Head of caudate nucleus (tissue), 42 donors: ENCODE measurements around the gene B4GAT1.
"Not testable (repeated sequence)": the region's sequence is repeated elsewhere in the genome, so short reads cannot be mapped to it uniquely, and the experiment has no call there.

ENCODE experiments used
- DNase-seq, 42 donors: peaks; one replicate each; pipeline versions ENCODE4 v3.0.0 to v3.0.0-alpha.2; 2020 to 2021; ENCODE audit warnings: mixed read lengths in 7 of 42
- intact Hi-C: fragments of 100-400 bp; cut with DNase I; formaldehyde crosslinking; loops from one replicate; pipeline ENCODE4 v1.15.0; 2022

Gene B4GAT1

DNA sequence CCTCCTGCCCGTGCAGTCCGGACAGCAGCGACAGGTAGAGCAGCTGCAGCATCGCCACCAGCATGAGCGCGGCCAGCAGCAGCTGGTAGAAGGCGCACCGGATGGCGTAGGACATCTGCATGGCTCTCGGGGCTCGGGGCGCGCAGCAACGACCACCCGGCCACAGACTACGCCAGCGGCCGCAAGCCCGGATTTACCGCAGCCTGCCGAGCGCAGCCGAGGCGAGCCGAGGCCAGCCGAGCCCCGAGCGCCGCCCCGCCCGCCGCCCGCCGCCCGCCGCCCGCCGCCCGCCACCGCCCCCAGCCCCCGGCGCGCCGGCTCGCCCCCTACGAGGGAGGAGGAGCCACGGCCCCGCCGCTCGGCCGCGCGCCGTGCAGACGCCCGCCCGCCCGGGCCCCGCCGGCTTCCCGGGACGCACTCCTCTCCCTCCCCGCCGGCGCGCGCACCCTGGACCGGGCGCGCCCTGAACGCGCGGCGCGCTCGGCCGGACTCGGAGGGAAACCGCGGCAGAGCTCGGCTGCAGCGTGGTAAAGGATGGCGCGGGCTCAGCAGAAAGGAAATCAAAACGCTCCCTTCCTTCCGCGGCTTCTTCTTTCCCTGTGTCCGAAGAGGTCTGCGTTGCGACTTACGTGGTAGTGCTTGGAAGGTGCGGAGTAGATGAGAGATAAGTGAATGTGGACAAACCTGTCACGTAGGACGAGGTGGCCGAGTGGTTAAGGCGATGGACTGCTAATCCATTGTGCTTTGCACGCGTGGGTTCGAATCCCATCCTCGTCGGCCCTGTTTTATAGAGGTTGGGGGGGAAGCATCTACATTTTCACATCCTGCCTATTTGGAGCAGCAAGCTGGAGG, at the start of gene B4GAT1:
TSS of gene B4GAT1 (minus strand) at position 205 of the 852 bp plus-strand sequence. CDS start at position 121, 84 bp downstream.
- peak; percentile 70 to 95 (median 84) for DNase-seq
- intact Hi-C loops, result no loop called here

DNA sequence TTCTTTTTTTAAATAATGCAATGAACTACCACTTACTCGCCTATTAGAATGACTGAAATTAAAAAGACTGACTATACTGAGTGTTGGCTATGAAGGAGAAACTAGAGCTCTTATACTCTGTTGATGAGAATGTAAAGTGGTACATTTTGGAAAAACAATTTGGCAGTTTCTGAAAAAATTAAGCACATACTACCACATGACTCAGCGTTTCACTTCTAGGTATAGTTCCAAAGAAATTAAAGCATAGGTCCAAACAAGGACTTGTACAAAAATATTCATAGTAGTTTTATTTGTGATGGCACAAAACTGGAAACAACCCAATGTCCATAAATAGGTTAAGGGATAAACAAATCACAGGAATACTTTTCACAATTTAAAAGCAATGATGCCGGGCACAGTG, 46.5 kb upstream of the B4GAT1 start:
- no peak for DNase-seq
- intact Hi-C loops, result no loop called here

- no peak for DNase-seq
- intact Hi-C loops, result no loop called here
Measured at GRCh38 chr11:66391322-66391721, 43.9 kb upstream of the B4GAT1 start.

DNA sequence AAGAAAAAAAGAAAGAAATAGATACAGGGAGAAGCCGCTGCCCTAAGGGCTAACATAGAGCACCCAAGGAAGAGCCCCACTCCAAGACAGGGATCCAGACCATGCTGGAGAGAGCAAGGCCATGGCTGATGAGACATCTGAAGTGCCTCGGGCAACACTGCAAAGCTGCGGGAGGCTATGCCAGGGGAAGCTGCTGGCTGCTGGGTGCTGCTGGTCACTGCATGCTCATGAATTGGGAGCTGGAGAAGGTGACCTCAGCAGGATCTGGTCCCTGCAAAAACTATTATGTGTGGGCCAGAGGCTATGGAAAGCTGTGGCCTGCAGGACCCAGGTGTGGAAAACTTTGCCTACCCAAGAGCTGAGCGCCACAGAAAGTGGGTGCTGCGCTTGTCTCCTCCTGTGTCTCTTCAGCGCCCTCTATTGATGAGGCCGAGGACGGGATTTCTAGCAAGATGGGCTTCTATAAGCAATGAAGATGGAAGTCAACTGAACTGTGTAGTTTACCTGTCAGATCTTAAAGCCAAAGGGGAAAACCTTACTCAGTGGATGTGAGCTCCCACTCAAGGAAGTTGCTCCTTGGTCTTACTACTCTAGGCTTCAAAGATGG, 41.5 kb upstream of the B4GAT1 start:
- intact Hi-C loops, result no loop called here
- DNase-seq, result peak in 41 of 42 donors; percentile 19 to 82 (median 57)

GRCh38 chr11:66386171-66387069, 39.0 kb upstream of the B4GAT1 start:
- intact Hi-C loops, result no loop called here
- DNase-seq, result peak; percentile 66 to 94 (median 86)

DNA sequence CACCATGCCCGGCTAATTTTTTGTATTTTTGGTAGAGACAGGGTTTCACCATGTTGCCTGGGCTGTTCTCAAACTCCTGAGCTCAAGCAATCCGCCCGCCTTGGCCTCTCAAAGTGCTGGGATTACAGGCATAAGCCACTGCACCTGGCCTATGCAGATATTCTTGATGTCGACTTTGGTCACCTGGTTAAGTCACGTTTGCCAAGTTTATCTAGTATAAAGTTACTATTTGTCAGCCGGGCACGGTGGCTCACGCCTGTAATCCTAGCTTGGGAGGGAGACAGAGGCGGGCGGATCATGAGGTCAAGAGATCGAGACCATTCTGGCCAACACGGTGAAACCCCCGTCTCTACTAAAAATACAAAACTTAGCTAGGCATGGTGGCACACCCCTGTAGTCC, 36.9 kb upstream of the B4GAT1 start:
- DNase-seq, intact Hi-C loops: not testable (repeated sequence)

- intact Hi-C loops, DNase-seq: not testable (repeated sequence)
Measured at GRCh38 chr11:66380264-66380663, 32.8 kb upstream of the B4GAT1 start.

GRCh38 chr11:66373690-66374287, 26.4 kb upstream of the B4GAT1 start:
- intact Hi-C loops, result not testable (repeated sequence)

DNA sequence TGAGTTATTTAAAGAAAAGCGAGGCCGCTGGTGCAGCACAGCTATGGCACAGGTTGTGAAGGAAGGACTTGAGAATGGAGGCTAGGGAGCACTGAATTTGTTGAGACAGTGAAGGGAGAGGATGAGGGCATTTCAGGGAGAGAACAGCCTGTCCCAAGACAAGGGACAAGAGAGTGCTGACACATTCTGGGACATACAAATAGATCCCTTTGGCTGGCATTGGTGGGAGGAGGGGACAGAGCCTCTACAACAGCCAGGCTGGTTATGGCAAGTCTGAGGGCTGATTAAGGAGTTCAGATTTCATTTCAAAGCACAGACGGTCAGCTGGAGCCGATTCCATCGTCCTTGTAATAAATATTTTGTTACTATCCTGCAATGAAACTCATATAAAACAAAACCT, 25.8 kb upstream of the B4GAT1 start:
- intact Hi-C loops, result no loop called here
- DNase-seq, result peak in 8 of 42 donors; percentile 20 to 52 (median 34)

More at GRCh38 chr11:66373690-66374287, 26.4 kb upstream of the B4GAT1 start:
- not testable (repeated sequence) for DNase-seq

DNA sequence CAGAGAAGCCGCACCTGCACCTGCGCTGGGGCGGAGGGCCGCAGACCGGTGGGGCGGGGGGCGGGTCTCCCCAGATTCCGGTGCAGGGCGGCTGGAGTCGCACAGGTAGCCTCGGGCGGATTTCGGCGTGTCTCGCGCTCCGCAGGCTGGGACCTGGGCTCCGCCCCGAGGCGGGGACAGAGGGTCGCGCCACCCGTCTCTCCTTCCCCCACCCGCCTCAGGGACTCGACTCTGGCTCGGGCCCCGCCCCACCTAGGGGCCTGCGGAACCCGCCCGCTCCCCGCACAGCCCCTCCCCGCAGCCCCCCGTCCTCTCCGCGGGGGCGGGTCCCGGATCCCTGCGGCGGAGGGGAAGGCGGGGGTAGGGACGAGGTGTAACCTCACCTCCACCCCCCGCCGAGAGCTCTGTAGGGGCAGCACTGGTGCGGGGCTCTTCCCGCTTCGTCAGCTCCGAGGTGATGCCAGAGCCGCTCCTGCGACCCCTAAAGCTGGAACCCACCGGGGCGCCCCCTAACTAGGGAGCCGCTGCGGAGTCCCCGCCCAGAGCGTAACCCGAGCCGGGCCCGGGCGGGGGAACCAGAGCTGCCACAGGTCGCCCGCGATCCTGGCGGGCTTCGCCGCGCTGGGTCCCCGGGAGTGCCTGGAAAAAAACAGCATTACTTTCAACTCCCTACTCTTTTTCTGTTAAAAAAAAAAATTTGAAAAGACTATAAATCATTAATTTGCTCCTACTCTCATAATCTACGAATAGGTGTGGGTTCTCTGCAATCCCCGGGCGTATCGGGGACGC, 24.4 kb upstream of the B4GAT1 start, which contains the start of gene SLC29A2:
TSS of gene SLC29A2 (minus strand) at position 134 of the 789 bp plus-strand sequence. CDS start 169 bp downstream, outside the sequence.
- peak in 41 of 42 donors; percentile 38 to 83 (median 65) for DNase-seq
- intact Hi-C loops, result no loop called here

- intact Hi-C loops, result no loop called here
- DNase-seq, result no peak
Measured at GRCh38 chr11:66369073-66369894, 21.9 kb upstream of the B4GAT1 start.

DNA sequence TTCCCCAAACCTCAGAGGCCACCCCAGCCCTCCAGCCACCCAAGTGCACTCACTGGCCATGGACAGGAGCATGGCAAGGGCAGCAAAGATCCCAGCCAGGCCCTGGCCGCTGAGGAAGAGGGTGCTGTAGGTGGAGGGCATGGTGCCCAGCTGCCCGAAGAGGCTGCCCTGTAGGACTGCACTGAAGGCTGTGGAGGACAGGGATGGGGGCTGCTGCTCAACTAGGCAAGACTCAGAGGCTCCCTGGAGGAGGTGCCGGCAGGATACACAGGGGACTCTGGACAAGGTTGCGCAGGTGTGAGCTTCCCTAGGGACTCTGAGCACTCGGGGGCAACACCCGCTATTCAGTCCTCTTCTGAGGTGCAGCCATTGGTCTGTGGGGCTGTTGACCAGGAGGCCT, 21.1 kb upstream of the B4GAT1 start:
- no peak for DNase-seq
- intact Hi-C loops, result no loop called here

DNA sequence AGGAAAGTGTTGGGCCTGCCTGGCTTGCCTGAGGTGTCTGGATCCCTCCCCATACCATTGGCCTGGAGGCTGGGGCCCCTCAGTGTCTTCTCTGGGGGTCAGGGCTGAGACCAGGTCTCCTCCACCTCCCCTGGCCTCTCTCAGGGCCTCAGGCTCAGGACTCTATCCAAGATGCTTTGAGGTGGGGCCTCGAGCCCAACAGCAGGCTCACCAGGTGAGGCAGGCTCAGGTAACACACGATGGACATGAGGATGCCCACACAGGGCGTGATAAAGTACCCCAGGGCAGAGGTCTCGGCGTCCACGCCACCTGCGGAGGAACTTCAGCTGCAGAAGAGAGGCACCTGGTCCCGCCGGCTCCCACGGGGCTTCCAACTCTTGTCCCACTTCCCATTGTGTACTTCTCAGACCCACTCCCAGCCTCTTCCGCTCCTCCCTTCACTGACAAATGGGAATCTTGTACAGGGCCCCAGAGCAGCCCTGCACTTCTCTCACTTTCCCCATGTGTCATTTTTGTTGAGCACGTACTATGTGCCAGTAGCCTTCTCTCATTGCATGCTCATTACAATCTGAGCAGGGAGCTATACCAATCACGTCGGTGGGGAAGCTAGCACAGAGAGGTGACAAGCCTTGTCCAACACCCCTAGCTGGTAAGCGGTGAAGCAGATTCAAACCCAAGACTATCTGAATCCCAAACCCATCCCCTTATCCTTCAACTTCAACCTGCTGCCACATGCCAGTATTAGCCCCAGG, 20.3 kb upstream of the B4GAT1 start:
- intact Hi-C loops, result no loop called here
- DNase-seq, result no peak

DNA sequence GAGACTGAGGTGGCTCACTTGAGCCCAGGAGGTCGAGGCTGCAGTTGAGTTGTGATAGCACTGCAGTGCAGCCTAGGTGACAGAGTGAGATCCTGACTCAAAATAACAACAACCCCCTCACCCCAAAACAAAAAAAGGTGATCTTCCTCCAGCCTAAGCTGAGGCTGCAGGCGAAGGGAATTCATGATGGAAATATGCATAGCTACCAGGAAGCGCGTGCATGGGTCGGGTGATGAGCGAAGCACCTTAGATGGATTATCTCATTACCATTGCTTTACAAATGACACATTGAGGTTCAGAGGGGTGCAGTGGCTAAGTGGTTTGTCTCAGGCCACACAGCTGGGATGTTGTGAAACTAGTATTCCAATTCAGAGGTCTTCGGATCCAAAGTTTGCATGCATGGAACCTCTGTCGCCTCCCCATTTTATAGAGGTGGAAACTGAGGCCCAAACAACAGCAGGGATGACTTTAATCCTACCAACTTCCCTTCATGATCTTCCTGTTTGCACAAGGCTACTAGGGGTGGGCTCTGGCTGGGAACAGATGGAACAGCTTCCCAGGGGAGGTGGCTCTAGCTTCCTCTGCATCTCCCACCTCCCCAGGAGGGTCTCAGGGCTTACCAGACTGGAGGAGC, 19.5 kb upstream of the B4GAT1 start:
- DNase-seq, result no peak
- intact Hi-C loops, result no loop called here

GRCh38 chr11:66365711-66366619, 18.5 kb upstream of the B4GAT1 start:
- no peak for DNase-seq
- intact Hi-C loops, result no loop called here
